HepG2 (cell line): ENCODE measurements around the gene GRPEL2. TPM values are rescaled to one million over a fixed set of nuclear protein-coding genes. Genes with fewer than 3 reads are reported as not detected.

Experiments
- ATAC-seq: fragments of 200-7000 bp; cut with Tn5 transposase; 3 replicates; pipeline ENCODE4 v1.9.1; 2020; ENCODE audit warnings: mild to moderate bottlenecking, moderate library complexity
- BruUV-seq: library from RNA; stranded (reverse); fragments of 400-500 nt; replicated peaks from 2 replicates; lab custom pipeline; 2021; lab: Mats Ljungman, UMichigan
- CTCF ChIA-PET: fragments of 300-600 bp; formaldehyde crosslinking; extraction: SDS; loops from one replicate; lab custom pipeline; 2021; ENCODE audit warnings: low total read pairs, inconsistent platforms, low intra/inter-chr PET ratio; lab: Yijun Ruan, JAX
- POLR2A ChIA-PET: fragments of 350-600 bp; sonication (Branson Sonifier 250); formaldehyde crosslinking; loops from one replicate; lab custom pipeline; 2020; ENCODE audit warnings: antibody characterized with exemption, inconsistent platforms; lab: Yijun Ruan, JAX
- DNase-seq: peaks from one replicate; pipeline ENCODE4 v3.0.0-alpha.2; 2015; ENCODE audit warnings: low spot score
- FAIRE-seq: peaks from 3 replicates; lab custom pipeline; 2011; peaks lifted over from hg19 to GRCh38; lab: Jason Lieb, UNC
- H2AFZ ChIP-seq: one replicate; pipeline ENCODE4 v1.6.1; 2011; ENCODE audit warnings: low read length, inconsistent platforms
- H3K27ac ChIP-seq: fragments of 300-600 bp; 3 replicates; pipeline ENCODE4 v1.8.0; 2011; ENCODE audit warnings: mixed run types, mild to moderate bottlenecking, mixed read lengths, low read length, inconsistent platforms; ENCODE audit not compliant: insufficient read depth; ENCODE audit errors: extremely low read length
- H3K27me3 ChIP-seq, 2 experiments: fragments of 200-600 bp in 1 of 2; 2 replicates in 1 of 2; 3 replicates in 1 of 2; pipeline versions ENCODE4 v1.6.0 to v1.8.0; 2011; ENCODE audit warnings: low read length in 2 of 2, mild to moderate bottlenecking in 2 of 2, moderate library complexity in 2 of 2, inconsistent platforms in 1 of 2; ENCODE audit not compliant: insufficient read depth in 2 of 2, control insufficient read depth in 1 of 2
- H3K36me3 ChIP-seq, 2 experiments: fragments of 200-600 bp in 1 of 2; replicated peaks in 1 of 2; 2 replicates in 1 of 2; 3 replicates in 1 of 2; pipeline versions ENCODE4 v1.5.1 to v1.8.0; 2011; ENCODE audit warnings: low read length in 2 of 2, inconsistent platforms in 1 of 2; ENCODE audit not compliant: insufficient read depth in 2 of 2, control insufficient read depth in 1 of 2
- H3K4me1 ChIP-seq: 2 replicates; pipeline ENCODE4 v1.5.1; 2012; ENCODE audit warnings: low read length, inconsistent platforms; ENCODE audit not compliant: insufficient read depth
- H3K4me2 ChIP-seq: 2 replicates; pipeline ENCODE4 v1.6.0; 2011; ENCODE audit warnings: low read depth, low read length, inconsistent platforms
- H3K4me3 ChIP-seq, 3 experiments: fragments of 200-600 bp in 1 of 3; sonication (generic), shearing (Covaris generic) in 1 of 3; replicated peaks in 1 of 3; 2 replicates each; pipeline ENCODE4 v1.5.1; 2011 to 2016; ENCODE audit warnings: low read length in 3 of 3, inconsistent platforms in 2 of 3, low read depth in 2 of 3, mild to moderate bottlenecking in 2 of 3, control low read depth in 1 of 3, mixed read lengths in 1 of 3; ENCODE audit not compliant: insufficient read depth in 1 of 3
- H3K79me2 ChIP-seq: one replicate; pipeline ENCODE4 v1.6.1; 2011; ENCODE audit warnings: low read length, inconsistent platforms; ENCODE audit not compliant: insufficient read depth
- H3K9ac ChIP-seq: 2 replicates; pipeline ENCODE4 v1.6.0; 2011; ENCODE audit warnings: mild to moderate bottlenecking, low read depth, low read length, inconsistent platforms; ENCODE audit not compliant: insufficient read depth
- H3K9me3 ChIP-seq: 2 replicates; pipeline ENCODE4 v1.5.1; 2012; ENCODE audit warnings: mild to moderate bottlenecking, low read length
- H4K20me1 ChIP-seq: 2 replicates; pipeline ENCODE4 v1.6.0; 2011; ENCODE audit warnings: inconsistent platforms, mild to moderate bottlenecking, low read length, moderate library complexity; ENCODE audit not compliant: insufficient read depth
- ATAD3A ChIP-seq: sonication (generic); formaldehyde crosslinking; IDR thresholded peaks from 2 replicates; pipeline ENCODE4 v1.4.0; 2020; ENCODE audit warnings: missing genetic modification reagents
- BORCS8-MEF2B ChIP-seq: sonication (generic); formaldehyde crosslinking; IDR thresholded peaks from 2 replicates; pipeline ENCODE4 v1.8.0; 2022; ENCODE audit warnings: mild to moderate bottlenecking, missing genetic modification reagents
- CC2D1A ChIP-seq: sonication (generic); formaldehyde crosslinking; IDR thresholded peaks from 2 replicates; pipeline ENCODE4 v1.8.1; 2023; ENCODE audit warnings: mild to moderate bottlenecking, missing genetic modification reagents
- HNF4G ChIP-seq, 2 experiments: sonication (generic) in 1 of 2; formaldehyde crosslinking in 1 of 2; IDR thresholded peaks; 2 replicates each; pipeline versions ENCODE4 v1.4.0 to v1.6.1; 2011 to 2020; ENCODE audit warnings: borderline replicate concordance in 2 of 2, low read depth in 2 of 2, mild to moderate bottlenecking in 2 of 2, low read length in 1 of 2, missing genetic modification reagents in 1 of 2, moderate library complexity in 1 of 2
- RCOR2 ChIP-seq: IDR thresholded peaks from 2 replicates; pipeline ENCODE4 v1.6.1; 2016; ENCODE audit warnings: missing biosample characterization, missing genetic modification reagents
- SCMH1 ChIP-seq: sonication (generic); formaldehyde crosslinking; IDR thresholded peaks from 2 replicates; pipeline ENCODE4 v1.9.0; 2021; ENCODE audit warnings: missing genetic modification reagents, mild to moderate bottlenecking, borderline replicate concordance
- SMC3 ChIP-seq: IDR thresholded peaks from 2 replicates; pipeline ENCODE4 v1.6.1; 2011; ENCODE audit warnings: low read length, improper control_type of control experiment
- ZEB1 ChIP-seq: IDR thresholded peaks from 2 replicates; pipeline ENCODE4 v1.6.1; 2012; ENCODE audit warnings: mild to moderate bottlenecking, low read depth, inconsistent platforms; ENCODE audit not compliant: insufficient replicate concordance
- ZNF207 ChIP-seq: fragments of 450-650 bp; IDR thresholded peaks from 2 replicates; pipeline ENCODE4 v1.6.1; 2016; ENCODE audit warnings: antibody characterized with exemption, borderline replicate concordance
- ZNF225 ChIP-seq: sonication (generic); formaldehyde crosslinking; IDR thresholded peaks from 2 replicates; pipeline ENCODE4 v1.4.0; 2020; ENCODE audit warnings: mild to moderate bottlenecking, missing genetic modification reagents
- ZNF234 ChIP-seq: sonication (generic); formaldehyde crosslinking; conservative IDR thresholded peaks from 2 replicates; pipeline ENCODE4 v1.5.1; 2020; ENCODE audit warnings: mild to moderate bottlenecking, missing genetic modification reagents
- ZNF235 ChIP-seq: sonication (generic); formaldehyde crosslinking; IDR thresholded peaks from 2 replicates; pipeline ENCODE4 v1.8.1; 2023; ENCODE audit warnings: mild to moderate bottlenecking, missing genetic modification reagents, borderline replicate concordance
- ZNF335 ChIP-seq: sonication (generic); formaldehyde crosslinking; IDR thresholded peaks from 2 replicates; pipeline ENCODE4 v1.4.0; 2020; ENCODE audit warnings: missing genetic modification reagents
- ZNF501 ChIP-seq: sonication (generic); formaldehyde crosslinking; IDR thresholded peaks from 2 replicates; pipeline ENCODE4 v1.5.1; 2020; ENCODE audit warnings: mild to moderate bottlenecking, moderate library complexity, missing genetic modification reagents
- ZNF572 ChIP-seq: sonication (generic); formaldehyde crosslinking; IDR thresholded peaks from 2 replicates; pipeline ENCODE4 v1.5.1; 2020; ENCODE audit warnings: mild to moderate bottlenecking, missing genetic modification reagents
- WGBS: methylation state at CpG from one replicate; pipeline ENCODE4 v1.1.6; 2017; ENCODE audit warnings: low lambda C conversion rate; 5-methylcytosine and 5-hydroxymethylcytosine counted together
- in situ Hi-C: cut with HindIII; loops from 2 replicates; pipeline ENCODE4 v1.10.0; 2017; ENCODE audit warnings: low pct_unique_long_range_greater_than_20kb; ENCODE audit not compliant: extremely low pct_ligation_motif_present
- intact Hi-C: fragments of 100-400 bp; cut with micrococcal nuclease; formaldehyde crosslinking; loops from one replicate; pipeline ENCODE4 v1.10.0; 2022; ENCODE audit not compliant: unreplicated experiment
- polyA plus RNA-seq, 8 experiments: library from polyadenylated mRNA; depleted of rRNA in 3 of 8; stranded (reverse) in 7 of 8; unstranded in 1 of 8; fragments of >200 nt; fragmentation: Illumina TruSeq in 4 of 8; extraction: Trizol in 4 of 8; gene quantifications; 2 replicates each; pipeline versions ENCODE4 v1.2.1 to v1.2.3, GENCODE V29; 2011 to 2016; ENCODE audit warnings: low read depth in 4 of 8, missing spikeins in 1 of 8, mixed read lengths in 1 of 8; ENCODE audit not compliant: insufficient read depth in 1 of 8
- total RNA-seq, 5 experiments: library from RNA; depleted of rRNA; stranded (reverse); fragments of >200 nt; fragmentation: Illumina TruSeq; extraction: Trizol; gene quantifications; 2 replicates each; pipeline ENCODE4 v1.2.3, GENCODE V29; 2016; ENCODE audit warnings: low read depth in 1 of 5
- TF ChIP-seq, protein P1 (sequence below): fragments of 450-650 bp; IDR thresholded peaks from 2 replicates; pipeline ENCODE4 v1.6.1; 2017
- TF ChIP-seq, protein P2 (sequence below): conservative IDR thresholded peaks from 2 replicates; pipeline ENCODE4 v1.6.1; 2018; ENCODE audit warnings: missing genetic modification reagents
- TF ChIP-seq, protein P3 (sequence below): sonication (generic); formaldehyde crosslinking; IDR thresholded peaks from 2 replicates; pipeline ENCODE4 v1.4.0; 2020; ENCODE audit warnings: missing genetic modification reagents, borderline replicate concordance

Gene GRPEL2
- total and polyA plus RNA-seq, 2 of the 13 experiments (the other 11 are each of a cell fraction or from before 2014, with no cell fraction given), result 13.1 to 16.6 TPM

DNA sequence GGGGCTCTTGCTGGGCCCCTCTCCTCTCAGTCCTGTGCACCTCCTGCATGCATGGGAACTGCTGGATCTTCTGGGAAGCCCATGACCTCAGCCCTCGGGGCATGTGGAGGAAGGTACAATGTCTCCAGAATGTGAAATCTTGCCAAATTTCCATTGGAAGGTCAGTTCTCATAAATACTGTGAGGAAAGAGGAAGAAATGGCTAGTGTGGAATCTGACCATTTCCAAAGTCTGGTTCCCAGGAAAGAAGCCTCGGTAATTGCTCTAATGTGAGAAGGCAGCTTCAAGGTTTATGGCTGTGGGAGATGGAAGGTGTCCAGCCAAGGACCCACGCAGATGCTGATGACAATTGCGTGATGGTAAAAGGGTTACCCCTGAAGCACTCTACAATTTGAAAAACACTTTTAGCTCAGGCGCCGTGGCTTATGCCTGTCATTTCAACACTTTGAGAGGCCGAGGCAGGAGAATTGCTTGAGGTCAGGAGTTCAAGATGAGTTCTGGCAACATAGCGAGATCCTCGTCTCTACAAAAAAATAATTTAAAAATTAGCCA lies 41.9 kb downstream of the GRPEL2 start:
- ChIA-PET CTCF (no interaction called here), POLR2A (no interaction called here)
- TF ChIP-seq CC2D1A (CRISPR knock-in tag), result no peak
- no peak for TF ChIP-seq BORCS8-MEF2B
- TF ChIP-seq ATAD3A (CRISPR knock-in tag), result no peak
- no peak for TF ChIP-seq ZNF225 (CRISPR knock-in tag)
- no peak for TF ChIP-seq SMC3
- TF ChIP-seq, protein P1, sequence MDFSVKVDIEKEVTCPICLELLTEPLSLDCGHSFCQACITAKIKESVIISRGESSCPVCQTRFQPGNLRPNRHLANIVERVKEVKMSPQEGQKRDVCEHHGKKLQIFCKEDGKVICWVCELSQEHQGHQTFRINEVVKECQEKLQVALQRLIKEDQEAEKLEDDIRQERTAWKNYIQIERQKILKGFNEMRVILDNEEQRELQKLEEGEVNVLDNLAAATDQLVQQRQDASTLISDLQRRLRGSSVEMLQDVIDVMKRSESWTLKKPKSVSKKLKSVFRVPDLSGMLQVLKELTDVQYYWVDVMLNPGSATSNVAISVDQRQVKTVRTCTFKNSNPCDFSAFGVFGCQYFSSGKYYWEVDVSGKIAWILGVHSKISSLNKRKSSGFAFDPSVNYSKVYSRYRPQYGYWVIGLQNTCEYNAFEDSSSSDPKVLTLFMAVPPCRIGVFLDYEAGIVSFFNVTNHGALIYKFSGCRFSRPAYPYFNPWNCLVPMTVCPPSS, result no peak
- TF ChIP-seq ZNF234, result no peak
- TF ChIP-seq ZNF572 (CRISPR knock-in tag), result no peak
- no peak for TF ChIP-seq ZNF207
- no peak for TF ChIP-seq ZNF335 (CRISPR knock-in tag)
- TF ChIP-seq SCMH1, result no peak
- TF ChIP-seq, protein P2, sequence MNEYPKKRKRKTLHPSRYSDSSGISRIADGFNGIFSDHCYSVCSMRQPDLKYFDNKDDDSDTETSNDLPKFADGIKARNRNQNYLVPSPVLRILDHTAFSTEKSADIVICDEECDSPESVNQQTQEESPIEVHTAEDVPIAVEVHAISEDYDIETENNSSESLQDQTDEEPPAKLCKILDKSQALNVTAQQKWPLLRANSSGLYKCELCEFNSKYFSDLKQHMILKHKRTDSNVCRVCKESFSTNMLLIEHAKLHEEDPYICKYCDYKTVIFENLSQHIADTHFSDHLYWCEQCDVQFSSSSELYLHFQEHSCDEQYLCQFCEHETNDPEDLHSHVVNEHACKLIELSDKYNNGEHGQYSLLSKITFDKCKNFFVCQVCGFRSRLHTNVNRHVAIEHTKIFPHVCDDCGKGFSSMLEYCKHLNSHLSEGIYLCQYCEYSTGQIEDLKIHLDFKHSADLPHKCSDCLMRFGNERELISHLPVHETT (CRISPR knock-in tag), result no peak
- no peak for TF ChIP-seq ZEB1
- TF ChIP-seq, protein P3, sequence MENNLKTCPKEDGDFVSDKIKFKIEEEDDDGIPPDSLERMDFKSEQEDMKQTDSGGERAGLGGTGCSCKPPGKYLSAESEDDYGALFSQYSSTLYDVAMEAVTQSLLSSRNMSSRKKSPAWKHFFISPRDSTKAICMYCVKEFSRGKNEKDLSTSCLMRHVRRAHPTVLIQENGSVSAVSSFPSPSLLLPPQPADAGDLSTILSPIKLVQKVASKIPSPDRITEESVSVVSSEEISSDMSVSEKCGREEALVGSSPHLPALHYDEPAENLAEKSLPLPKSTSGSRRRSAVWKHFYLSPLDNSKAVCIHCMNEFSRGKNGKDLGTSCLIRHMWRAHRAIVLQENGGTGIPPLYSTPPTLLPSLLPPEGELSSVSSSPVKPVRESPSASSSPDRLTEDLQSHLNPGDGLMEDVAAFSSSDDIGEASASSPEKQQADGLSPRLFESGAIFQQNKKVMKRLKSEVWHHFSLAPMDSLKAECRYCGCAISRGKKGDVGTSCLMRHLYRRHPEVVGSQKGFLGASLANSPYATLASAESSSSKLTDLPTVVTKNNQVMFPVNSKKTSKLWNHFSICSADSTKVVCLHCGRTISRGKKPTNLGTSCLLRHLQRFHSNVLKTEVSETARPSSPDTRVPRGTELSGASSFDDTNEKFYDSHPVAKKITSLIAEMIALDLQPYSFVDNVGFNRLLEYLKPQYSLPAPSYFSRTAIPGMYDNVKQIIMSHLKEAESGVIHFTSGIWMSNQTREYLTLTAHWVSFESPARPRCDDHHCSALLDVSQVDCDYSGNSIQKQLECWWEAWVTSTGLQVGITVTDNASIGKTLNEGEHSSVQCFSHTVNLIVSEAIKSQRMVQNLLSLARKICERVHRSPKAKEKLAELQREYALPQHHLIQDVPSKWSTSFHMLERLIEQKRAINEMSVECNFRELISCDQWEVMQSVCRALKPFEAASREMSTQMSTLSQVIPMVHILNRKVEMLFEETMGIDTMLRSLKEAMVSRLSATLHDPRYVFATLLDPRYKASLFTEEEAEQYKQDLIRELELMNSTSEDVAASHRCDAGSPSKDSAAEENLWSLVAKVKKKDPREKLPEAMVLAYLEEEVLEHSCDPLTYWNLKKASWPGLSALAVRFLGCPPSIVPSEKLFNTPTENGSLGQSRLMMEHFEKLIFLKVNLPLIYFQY (CRISPR knock-in tag), result no peak
- no peak for TF ChIP-seq HNF4G (IDR thresholded peaks at IDR 0.05; ENCODE audit: borderline replicate concordance, low read depth, low read length)
- TF ChIP-seq HNF4G (CRISPR knock-in tag; IDR thresholded peaks at IDR 0.05; ENCODE audit: borderline replicate concordance, low read depth), result no peak
- TF ChIP-seq ZNF501 (CRISPR knock-in tag), result no peak
- TF ChIP-seq ZNF235 (CRISPR knock-in tag), result no peak
- no peak for TF ChIP-seq RCOR2 (CRISPR knock-in tag)

More for the DNA sequence above, 41.9 kb downstream of the GRPEL2 start:
- Histone ChIP-seq H4K20me1 (no peaks in the 10 kb centered on the region), H3K9ac (no peak overlapping the region), H3K9me3 (no peaks in the 10 kb centered on the region), H3K4me1 (peaks cover 46% of the 10 kb centered on the region), H3K27ac (no peak overlapping the region), H3K27me3 (peaks cover 2 to 5% of the 10 kb centered on the region in 2 experiments; a peak in 2 of 5 replicates), H2AFZ (no peak overlapping the region), H3K79me2 (no peaks in the 10 kb centered on the region), H3K4me3 (no peak overlapping the region), H3K4me2 (no peak overlapping the region), H3K36me3 (no peaks in the 10 kb centered on the region)
- no peak for ATAC-seq
- in situ Hi-C loops (loop anchor here (10.0 kb wide), 1 partner anchor 48 kb away; no protein-coding TSS in a partner anchor), intact Hi-C loops (no loop called here)
- 34% methylated on average over 9 of the region's 9 CpGs for WGBS
- no peak for DNase-seq
- no peak for FAIRE-seq
- no TSS peak for BruUV-seq
